Fibroblast of lung (primary cell): ENCODE measurements around the gene CDKN1A.

ENCODE experiments used
- EZH2 ChIP-seq: IDR thresholded peaks from 2 replicates; pipeline ENCODE4 v1.5.1; 2012; ENCODE audit warnings: low read length, control low read depth, mild to moderate bottlenecking; ENCODE audit errors: missing control alignments
- TF ChIP-seq, protein P1 (sequence below), 2 donors: IDR thresholded peaks in 1 of 2; conservative IDR thresholded peaks in 1 of 2; 1 replicate in 1 of 2; 2 replicates in 1 of 2; pipeline ENCODE4 v1.5.1; 2011 to 2012; ENCODE audit warnings: low read length in 2 of 2, control low read depth in 1 of 2, inconsistent platforms in 1 of 2, low read depth in 1 of 2, mild to moderate bottlenecking in 1 of 2

GRCh38 chr6:36727505-36728021 lies 49.0 kb downstream of the CDKN1A start:
- TF ChIP-seq, protein P1, sequence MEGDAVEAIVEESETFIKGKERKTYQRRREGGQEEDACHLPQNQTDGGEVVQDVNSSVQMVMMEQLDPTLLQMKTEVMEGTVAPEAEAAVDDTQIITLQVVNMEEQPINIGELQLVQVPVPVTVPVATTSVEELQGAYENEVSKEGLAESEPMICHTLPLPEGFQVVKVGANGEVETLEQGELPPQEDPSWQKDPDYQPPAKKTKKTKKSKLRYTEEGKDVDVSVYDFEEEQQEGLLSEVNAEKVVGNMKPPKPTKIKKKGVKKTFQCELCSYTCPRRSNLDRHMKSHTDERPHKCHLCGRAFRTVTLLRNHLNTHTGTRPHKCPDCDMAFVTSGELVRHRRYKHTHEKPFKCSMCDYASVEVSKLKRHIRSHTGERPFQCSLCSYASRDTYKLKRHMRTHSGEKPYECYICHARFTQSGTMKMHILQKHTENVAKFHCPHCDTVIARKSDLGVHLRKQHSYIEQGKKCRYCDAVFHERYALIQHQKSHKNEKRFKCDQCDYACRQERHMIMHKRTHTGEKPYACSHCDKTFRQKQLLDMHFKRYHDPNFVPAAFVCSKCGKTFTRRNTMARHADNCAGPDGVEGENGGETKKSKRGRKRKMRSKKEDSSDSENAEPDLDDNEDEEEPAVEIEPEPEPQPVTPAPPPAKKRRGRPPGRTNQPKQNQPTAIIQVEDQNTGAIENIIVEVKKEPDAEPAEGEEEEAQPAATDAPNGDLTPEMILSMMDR (conservative IDR thresholded peaks at IDR 0.05 in 1 of 2, IDR thresholded peaks at IDR 0.05 in 1 of 2; ENCODE audit: low read depth in 1 of 2, low read length in 2 of 2) = no peak
- no peak for TF ChIP-seq EZH2
